ES-I3 (cell line): ENCODE results near the gene HEPACAM2.

Source experiments
- H3K36me3 ChIP-seq: 2 replicates; pipeline ENCODE4 v1.6.1; 2013; ENCODE audit warnings: mild to moderate bottlenecking, low read length, control low read depth, moderate library complexity; ENCODE audit not compliant: insufficient read depth
- H3K4me1 ChIP-seq: 2 replicates; pipeline ENCODE4 v1.6.1; 2013; ENCODE audit warnings: mild to moderate bottlenecking, control low read depth, low read length; ENCODE audit not compliant: insufficient read depth
- H3K9ac ChIP-seq: 2 replicates; pipeline ENCODE4 v1.6.1; 2013; ENCODE audit warnings: low read depth, mild to moderate bottlenecking, low read length, moderate library complexity
- H3K9me3 ChIP-seq: 2 replicates; pipeline ENCODE4 v1.6.1; 2013; ENCODE audit warnings: mild to moderate bottlenecking, low read length, moderate library complexity; ENCODE audit not compliant: control insufficient read depth, insufficient read depth

Gene HEPACAM2

DNA sequence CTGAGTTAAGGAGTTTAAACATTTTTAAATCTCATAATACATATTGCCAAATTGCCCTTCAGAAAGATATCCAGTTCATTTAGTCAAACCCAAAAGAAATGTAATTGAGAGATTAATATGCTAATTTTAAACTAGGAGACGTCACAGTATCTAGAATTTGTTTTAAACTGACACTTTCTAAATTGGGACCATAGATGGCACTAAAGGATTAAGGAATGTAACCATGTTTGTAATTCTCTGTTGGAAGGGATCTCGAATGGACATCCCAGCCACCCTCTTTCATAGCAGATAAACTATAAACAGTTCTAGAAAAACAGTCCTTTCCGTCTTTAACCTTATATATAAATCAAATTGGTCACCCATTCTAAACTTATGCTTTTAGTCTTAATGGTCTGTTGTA lies 48.1 kb downstream of the HEPACAM2 start:
- Histone ChIP-seq H3K36me3 (no peaks in the 10 kb centered on the region), H3K4me1 (no peaks in the 10 kb centered on the region), H3K9ac (no peak overlapping the region), H3K9me3 (no peaks in the 10 kb centered on the region)

- H3K36me3 ChIP-seq, result no peaks in the 10 kb centered on the region
- peaks cover 2% of the 10 kb centered on the region; the same call in 1 of the 2 replicates for H3K9me3 ChIP-seq
- H3K9ac ChIP-seq, result no peak overlapping the region
- no peaks in the 10 kb centered on the region for H3K4me1 ChIP-seq
These were observed 49.2 kb downstream of the HEPACAM2 start for GRCh38 chr7:93176992-93177580.

- H3K9me3 ChIP-seq, result peaks cover 3% of the 10 kb centered on the region; the same call in 1 of the 2 replicates
- H3K4me1 ChIP-seq, result no peaks in the 10 kb centered on the region
- H3K36me3 ChIP-seq, result no peaks in the 10 kb centered on the region
- H3K9ac ChIP-seq, result no peak overlapping the region
These were observed 51.0 kb downstream of the HEPACAM2 start for GRCh38 chr7:93175219-93175618.

DNA sequence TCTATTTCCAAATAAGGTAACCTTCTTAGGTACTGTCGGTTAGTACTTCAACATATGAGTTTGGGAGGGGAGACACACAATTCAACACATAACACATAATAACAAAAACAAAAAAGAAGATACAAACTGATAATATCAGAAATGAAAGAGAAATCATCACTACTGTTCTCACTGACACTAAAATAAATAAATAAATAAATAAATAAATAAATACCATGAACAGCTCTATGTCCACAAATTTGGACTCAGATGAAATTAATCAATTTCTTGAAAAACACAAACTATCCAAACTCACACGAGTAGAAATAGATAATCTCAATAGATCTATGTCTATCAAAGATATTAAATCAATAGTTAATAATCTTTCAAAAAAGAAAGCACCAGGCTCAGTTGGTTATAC lies 53.6 kb downstream of the HEPACAM2 start:
- Histone ChIP-seq H3K9ac (no peak overlapping the region), H3K36me3 (no peaks in the 10 kb centered on the region), H3K4me1 (no peaks in the 10 kb centered on the region), H3K9me3 (peaks cover 3% of the 10 kb centered on the region; the same call in 1 of the 2 replicates)

GRCh38 chr7:93171606-93172226 lies 54.6 kb downstream of the HEPACAM2 start:
- Histone ChIP-seq H3K9me3 (peaks cover 3% of the 10 kb centered on the region; the same call in 1 of the 2 replicates), H3K36me3 (no peaks in the 10 kb centered on the region), H3K9ac (no peak overlapping the region), H3K4me1 (no peaks in the 10 kb centered on the region)

- Histone ChIP-seq H3K36me3 (no peaks in the 10 kb centered on the region), H3K9ac (no peak overlapping the region), H3K4me1 (no peaks in the 10 kb centered on the region), H3K9me3 (no peaks in the 10 kb centered on the region)
These were observed 60.8 kb downstream of the HEPACAM2 start for GRCh38 chr7:93165447-93165846.

DNA sequence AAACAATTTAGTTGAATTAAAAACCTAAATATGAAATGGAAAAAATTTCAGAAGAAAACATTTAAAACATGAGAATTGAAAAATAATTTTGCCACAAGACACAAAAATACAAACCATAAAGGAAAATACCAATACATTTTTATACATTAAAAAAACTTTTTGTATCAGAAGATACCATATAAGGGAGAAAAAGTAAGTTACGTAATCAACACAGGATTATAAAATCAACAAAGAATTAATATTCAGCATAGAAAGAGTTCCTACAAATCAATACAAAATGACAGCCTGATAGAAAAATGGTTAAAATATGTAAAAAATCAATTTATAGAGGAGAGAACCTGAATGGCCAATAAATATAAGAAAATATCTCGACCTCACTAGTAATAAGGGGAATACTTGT lies 61.5 kb downstream of the HEPACAM2 start:
- H3K9me3 ChIP-seq, result no peaks in the 10 kb centered on the region
- H3K4me1 ChIP-seq, result no peaks in the 10 kb centered on the region
- H3K9ac ChIP-seq, result no peak overlapping the region
- H3K36me3 ChIP-seq, result no peaks in the 10 kb centered on the region

DNA sequence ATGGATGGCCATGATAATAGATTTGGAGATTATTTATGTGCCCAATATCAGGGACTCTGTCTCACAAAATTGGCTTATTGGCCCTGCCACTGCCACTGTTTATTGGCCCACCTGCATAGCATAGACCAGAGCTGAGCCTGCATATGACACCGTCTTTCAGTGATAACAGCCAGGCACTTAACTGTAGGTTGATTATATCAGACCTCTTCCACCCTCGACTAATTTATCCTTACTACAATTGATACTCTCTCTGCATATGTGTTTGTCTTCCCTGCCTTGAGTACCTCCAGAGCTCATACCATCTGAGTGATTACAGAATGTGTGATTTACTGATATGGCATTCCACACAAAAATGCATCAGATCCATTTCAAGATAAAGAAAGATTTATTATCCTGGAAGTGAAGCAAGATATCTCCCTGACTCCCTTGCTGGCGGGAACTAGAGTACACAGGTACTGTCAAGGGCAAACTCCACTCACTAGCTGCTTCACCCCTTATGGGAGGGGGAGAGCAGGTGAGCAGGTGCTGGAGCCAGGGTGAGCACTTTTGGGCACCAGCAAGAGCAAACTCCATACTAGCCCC lies 65.0 kb downstream of the HEPACAM2 start:
- Histone ChIP-seq H3K4me1 (no peaks in the 10 kb centered on the region), H3K9ac (no peak overlapping the region), H3K36me3 (no peaks in the 10 kb centered on the region), H3K9me3 (no peaks in the 10 kb centered on the region)

GRCh38 chr7:93160410-93160809 lies 65.9 kb downstream of the HEPACAM2 start:
- H3K9ac ChIP-seq, result no peak overlapping the region
- no peaks in the 10 kb centered on the region for H3K36me3 ChIP-seq
- no peaks in the 10 kb centered on the region for H3K9me3 ChIP-seq
- H3K4me1 ChIP-seq, result no peaks in the 10 kb centered on the region

DNA sequence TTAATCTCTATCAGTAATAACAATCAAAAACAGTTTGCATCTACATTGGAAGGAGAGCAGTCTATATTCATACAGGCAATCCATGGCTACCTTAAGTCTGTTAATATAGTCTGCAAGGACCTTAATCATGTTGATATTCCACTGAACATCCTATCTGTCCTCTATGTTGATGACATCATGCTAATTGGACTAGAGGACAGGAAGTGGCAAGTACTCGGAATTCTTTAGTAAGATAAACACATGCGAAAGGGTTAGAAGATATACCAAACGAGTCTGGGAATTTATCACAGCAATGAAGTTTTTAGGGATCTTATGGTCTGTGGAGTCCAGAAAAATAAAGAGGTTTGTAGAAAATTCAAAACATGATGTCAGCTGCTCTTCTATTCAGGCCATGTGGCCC lies 66.8 kb downstream of the HEPACAM2 start:
- Histone ChIP-seq H3K9me3 (no peaks in the 10 kb centered on the region), H3K4me1 (no peaks in the 10 kb centered on the region), H3K36me3 (no peaks in the 10 kb centered on the region), H3K9ac (no peak overlapping the region)

GRCh38 chr7:93156884-93157283 lies 69.4 kb downstream of the HEPACAM2 start:
- H3K9ac ChIP-seq, result no peak overlapping the region
- H3K9me3 ChIP-seq, result no peaks in the 10 kb centered on the region
- H3K4me1 ChIP-seq, result no peaks in the 10 kb centered on the region
- H3K36me3 ChIP-seq, result no peaks in the 10 kb centered on the region

DNA sequence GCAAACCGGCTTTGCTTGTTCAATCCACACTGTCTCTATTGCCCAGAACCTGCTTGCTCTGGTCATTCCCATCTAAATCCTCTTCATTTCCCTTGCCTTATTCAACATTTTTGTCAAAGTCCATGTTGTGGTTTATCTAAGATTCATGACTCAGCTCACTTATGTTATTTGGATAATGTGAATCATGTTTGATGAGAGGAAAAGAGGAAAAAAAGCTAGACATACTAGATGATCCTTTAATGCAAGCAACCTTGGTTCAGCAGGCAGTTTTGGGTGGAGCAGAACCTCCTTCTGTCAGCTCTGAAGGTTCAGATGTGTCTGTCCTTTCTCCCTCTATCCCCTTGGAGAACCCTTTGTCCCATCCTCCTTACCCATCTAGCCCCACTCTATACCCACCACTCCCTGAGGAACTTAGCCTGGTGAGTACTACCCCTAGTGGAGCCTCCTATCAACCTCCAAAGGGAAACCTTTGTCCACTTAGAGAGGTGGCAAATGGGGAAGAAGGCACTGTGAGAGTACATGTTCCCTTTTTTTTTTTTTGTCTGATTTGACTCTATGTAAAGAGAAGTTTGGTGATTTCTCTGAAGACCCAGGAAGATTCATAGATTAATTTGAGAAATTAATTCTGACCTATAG lies 76.0 kb downstream of the HEPACAM2 start:
- Histone ChIP-seq H3K4me1 (0 out of 2 replicates have a peak, but pooled peaks cover 4% of the 10 kb centered on the region), H3K9ac (no peak overlapping the region), H3K36me3 (no peaks in the 10 kb centered on the region), H3K9me3 (no peaks in the 10 kb centered on the region)

GRCh38 chr7:93148727-93149126 lies 77.5 kb downstream of the HEPACAM2 start:
- H3K9ac ChIP-seq, result no peak overlapping the region
- H3K4me1 ChIP-seq, result 0 out of 2 replicates have a peak, but pooled peaks cover 4% of the 10 kb centered on the region
- no peaks in the 10 kb centered on the region for H3K9me3 ChIP-seq
- no peaks in the 10 kb centered on the region for H3K36me3 ChIP-seq

GRCh38 chr7:93148144-93148543 lies 78.1 kb downstream of the HEPACAM2 start, which contains the start of gene SAMD9L:
Gene SAMD9L (minus strand): TSS chr7:93148385. CDS start chr7:93135971, 12,414 bp downstream.
- Histone ChIP-seq H3K9me3 (no peaks in the 10 kb centered on the region), H3K36me3 (no peaks in the 10 kb centered on the region), H3K9ac (no peak within 1 kb of the TSS), H3K4me1 (0 out of 2 replicates have a peak, but pooled peaks cover 4% of the 10 kb centered on the region)
